ENCODE measurements around the gene DNAH10.
A peak's percentile ranks its signal among the peaks of the same experiment; 100 is the strongest.
"Not testable (repeated sequence)": the region's sequence is repeated elsewhere in the genome, so short reads cannot be mapped to it uniquely, and the experiment has no call there.

The DNAH10 gene

GRCh38 chr12:123905319-123905925 is 143.3 kb downstream of the DNAH10 start:
- peak; percentile 18 to 40 for DNase-seq (ENCODE audit: low read depth in 1 of 2, low spot score in 1 of 2)

DNA sequence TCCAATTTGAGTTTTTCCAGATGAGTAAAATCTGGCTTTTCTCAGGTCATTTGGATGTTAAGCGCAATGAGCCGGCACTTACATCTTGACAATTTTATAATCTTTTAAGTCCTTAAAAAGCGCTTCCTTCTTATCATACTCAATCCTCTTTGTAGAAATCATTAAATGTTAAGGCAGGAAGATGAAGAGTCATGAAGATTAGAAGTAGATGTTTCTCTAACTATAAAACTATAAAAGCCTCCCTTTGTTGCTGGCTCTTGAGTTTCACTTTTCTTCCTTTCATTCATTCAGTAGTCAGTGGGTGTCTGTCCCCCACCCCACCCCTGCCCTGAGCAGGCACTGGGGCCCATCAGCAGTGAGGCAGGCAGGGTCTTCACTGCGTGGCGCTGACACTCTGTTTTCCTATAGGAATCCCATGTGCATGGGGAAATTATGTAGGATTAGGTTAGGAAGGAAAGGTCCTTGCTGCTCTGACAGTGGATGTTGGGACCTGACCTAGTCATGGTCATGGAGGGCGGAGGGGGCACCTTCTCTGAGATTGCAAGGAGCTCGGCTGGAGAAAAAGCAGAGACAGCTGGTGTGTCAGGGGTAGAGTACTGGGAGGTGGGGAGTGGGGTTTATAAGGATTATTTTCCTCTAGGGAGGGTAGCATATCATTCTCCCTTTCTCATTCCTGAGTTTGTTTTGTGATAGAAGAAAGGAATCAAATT is 144.8 kb downstream of the DNAH10 start:
- DNase-seq (ENCODE audit: low read depth in 1 of 2, low spot score in 1 of 2): no peak

- no peak for DNase-seq (ENCODE audit: low read depth in 1 of 2, low spot score in 1 of 2)
Observed at GRCh38 chr12:123907726-123908476, 145.8 kb downstream of the DNAH10 start.

DNA sequence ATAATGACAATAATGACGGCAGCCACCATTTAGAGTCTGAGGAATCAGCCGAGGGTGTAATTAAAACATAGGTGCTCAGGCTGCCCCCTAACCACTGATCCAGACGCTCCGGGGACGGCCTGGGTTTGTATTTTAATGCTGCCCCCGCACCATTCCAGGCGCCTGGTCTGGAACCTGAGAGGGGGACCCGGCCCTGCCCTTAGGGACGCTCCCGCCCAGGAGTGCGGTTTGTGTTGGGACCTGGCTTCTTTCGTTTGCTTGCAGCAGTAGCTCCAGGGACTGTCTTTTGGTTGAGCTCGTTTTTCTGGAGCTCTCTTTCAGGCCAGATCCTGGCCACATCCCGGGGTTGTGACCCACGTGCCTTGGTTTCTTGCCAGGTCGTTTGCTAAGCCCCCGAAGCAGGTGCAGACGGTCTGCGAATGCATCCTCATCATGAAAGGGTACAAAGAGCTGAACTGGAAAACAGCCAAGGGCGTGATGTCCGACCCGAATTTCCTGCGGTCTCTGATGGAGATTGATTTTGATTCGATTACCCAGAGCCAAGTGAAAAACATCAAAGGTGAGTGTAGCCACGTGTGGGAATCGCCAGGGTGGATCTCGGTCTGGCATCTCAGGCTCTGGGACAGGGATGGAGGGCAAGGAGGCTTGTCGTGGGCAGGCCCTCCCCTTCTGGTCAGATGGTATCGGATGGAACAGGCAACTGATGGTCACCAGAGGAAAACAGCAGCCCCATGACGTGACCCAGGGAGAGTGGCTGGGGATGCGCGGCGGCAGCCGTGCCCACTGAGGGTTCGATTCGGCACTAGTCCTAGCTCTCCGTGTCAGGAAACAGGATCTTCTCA is 147.0 kb downstream of the DNAH10 start:
- no peak for DNase-seq (ENCODE audit: low read depth in 1 of 2, low spot score in 1 of 2)

DNA sequence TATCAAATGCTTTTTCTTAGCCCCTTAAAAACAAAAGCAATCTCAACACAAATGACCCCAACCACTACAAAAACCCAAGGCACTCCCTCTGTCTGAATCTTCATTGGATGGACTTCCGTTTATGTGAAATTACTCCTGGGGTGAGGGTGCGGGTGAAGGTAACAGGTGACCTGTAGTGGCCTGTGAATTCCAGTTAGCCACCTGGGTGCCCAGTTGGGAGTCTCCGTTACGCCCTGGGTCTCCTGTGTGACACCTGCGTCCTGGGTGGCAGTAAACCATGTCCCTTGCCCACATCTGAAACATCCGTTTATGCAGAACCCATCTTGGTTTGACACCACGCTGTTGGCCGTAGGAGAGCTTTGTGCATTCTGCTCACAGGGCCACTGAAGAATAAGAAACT is 148.0 kb downstream of the DNAH10 start:
- DNase-seq (ENCODE audit: low read depth in 1 of 2, low spot score in 1 of 2): no peak

- DNase-seq (ENCODE audit: low read depth in 1 of 2, low spot score in 1 of 2): no peak
Observed at GRCh38 chr12:123910761-123911193, 148.7 kb downstream of the DNAH10 start.

GRCh38 chr12:123911672-123912409 is 149.7 kb downstream of the DNAH10 start:
- DNase-seq (ENCODE audit: low read depth in 1 of 2, low spot score in 1 of 2): not testable (repeated sequence)

DNA sequence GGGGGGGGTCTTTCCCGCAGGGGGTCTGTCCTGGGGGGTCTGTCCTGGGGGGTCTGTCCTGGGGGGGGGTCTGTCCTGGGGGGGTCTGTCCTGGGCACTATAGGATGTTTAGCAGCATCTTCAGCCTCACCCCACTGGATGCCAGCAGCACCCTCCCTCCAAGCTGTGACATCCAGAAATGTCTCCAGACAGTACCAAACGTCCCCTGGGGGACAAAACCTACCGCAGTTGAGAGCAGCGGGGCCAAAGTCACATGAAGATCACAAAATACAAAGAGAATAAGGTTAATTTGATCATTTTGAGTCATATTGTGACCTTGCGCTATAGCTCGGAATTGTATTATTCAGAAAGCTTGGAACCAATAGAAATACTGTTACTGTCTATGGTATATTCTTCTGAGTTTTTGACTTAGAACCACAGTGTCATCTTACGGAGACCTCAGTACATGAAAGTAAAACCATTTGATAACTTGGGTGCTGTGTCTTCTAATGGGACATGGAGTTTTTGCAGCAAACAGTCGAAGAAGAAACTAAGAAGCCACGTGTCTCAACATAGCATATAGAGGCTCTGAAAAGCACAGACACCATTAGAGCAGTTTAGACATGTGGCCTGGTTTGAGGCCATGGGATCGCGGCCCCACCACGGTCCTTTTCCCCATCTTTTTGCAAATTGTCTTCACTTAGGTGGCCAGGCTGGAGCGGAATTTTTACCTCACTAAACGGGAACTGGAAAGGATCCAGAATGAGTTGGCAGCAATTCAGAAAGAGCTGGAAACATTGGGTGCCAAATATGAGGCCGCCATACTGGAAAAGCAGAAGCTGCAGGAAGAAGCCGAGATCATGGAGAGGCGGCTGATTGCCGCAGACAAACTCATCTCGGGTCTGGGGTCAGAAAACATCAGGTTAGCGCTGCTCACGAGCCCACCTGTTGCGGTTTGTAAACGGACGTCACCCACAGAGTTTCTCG is 150.6 kb downstream of the DNAH10 start:
- no peak for DNase-seq (ENCODE audit: low read depth in 1 of 2, low spot score in 1 of 2)

GRCh38 chr12:123914726-123915333 is 152.7 kb downstream of the DNAH10 start:
- no peak for DNase-seq (ENCODE audit: low read depth in 1 of 2, low spot score in 1 of 2)

DNA sequence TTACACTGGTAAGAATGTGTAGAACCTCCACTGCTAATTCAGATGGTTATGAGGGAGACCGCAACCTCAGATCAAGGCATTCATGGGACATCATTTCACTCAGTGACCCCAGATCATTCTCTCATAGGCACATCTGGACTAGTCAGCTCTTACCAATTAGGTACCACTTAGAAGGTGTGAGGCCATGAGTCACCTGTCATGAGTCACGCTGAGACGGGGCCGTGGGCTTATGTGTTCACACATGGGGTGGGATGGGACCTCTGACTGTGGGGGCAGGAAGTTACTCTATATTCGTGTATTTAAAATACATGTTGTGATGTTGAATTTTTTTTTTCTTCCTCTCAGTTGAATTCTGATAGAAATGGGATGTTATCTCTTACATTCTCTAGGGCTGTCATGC is 154.6 kb downstream of the DNAH10 start:
- peak in 1 of 2 donors; percentile 24 for DNase-seq (ENCODE audit: low read depth in 1 of 2, low spot score in 1 of 2)

DNA sequence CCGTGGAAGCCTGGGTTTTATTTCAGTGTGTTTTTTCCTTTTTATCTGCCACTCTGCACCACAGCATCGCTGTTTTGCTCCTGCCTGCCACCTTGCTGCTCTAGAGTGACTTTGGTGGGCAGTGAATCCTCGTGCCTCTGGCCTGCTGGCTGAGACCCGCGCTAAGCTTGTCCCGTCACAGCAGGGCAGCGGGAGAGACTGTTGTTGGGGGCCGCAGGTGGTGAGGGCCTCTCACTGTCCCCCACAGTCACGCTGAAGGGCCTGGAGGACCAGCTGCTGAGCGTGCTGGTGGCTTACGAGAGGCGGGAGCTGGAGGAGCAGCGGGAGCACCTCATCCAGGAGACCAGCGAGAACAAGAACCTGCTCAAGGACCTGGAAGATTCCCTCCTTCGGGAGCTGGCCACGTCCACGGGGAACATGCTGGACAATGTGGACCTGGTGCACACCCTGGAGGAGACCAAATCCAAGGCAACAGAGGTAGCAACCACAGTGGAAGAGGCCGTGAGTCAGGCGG is 155.3 kb downstream of the DNAH10 start:
- DNase-seq (ENCODE audit: low read depth in 1 of 2, low spot score in 1 of 2): no peak

DNA sequence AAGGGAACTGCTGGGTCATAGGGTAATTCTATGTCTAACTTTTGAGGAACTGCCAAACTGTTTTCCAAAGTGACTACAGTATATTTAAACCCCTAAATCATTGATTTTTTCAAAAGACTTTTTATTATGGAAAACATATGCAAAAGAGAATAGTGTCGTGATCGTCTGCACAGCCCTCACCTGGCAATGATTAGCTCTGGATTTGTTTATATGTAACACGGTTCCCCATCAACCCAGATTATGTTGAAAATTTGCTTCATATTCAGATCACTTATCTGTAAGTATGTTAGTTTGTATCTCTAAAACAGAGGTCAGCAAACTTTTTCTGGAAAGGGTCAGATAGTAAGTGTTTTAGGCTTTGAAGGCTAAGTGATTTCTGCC is 157.9 kb downstream of the DNAH10 start:
- no peak for DNase-seq (ENCODE audit: low read depth in 1 of 2, low spot score in 1 of 2)

DNA sequence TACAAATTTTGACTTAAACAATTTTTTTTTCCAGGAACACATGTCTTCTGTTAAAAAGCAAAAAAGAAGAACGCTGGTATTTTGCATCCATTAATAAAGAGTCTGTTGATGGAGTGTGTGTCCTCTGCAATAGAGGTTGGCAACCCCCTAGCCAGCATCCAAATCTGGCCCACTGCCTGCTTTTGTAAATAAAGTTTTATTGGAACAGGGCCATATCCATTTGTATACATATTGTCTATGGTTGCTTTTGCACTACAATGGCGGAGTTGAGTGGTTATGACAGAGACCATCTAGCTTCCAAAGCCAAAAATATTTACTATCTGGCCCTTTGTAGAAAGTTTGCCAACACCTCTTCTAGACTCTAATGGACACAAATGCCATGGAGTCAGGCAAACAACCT is 160.9 kb downstream of the DNAH10 start:
- no peak for DNase-seq (ENCODE audit: low read depth in 1 of 2, low spot score in 1 of 2)

- DNase-seq (ENCODE audit: low read depth in 1 of 2, low spot score in 1 of 2): no peak
Observed at GRCh38 chr12:123923927-123924326, 161.8 kb downstream of the DNAH10 start.

- DNase-seq (ENCODE audit: low read depth in 1 of 2, low spot score in 1 of 2): no peak
Observed at GRCh38 chr12:123924539-123924938, 162.4 kb downstream of the DNAH10 start.

DNA sequence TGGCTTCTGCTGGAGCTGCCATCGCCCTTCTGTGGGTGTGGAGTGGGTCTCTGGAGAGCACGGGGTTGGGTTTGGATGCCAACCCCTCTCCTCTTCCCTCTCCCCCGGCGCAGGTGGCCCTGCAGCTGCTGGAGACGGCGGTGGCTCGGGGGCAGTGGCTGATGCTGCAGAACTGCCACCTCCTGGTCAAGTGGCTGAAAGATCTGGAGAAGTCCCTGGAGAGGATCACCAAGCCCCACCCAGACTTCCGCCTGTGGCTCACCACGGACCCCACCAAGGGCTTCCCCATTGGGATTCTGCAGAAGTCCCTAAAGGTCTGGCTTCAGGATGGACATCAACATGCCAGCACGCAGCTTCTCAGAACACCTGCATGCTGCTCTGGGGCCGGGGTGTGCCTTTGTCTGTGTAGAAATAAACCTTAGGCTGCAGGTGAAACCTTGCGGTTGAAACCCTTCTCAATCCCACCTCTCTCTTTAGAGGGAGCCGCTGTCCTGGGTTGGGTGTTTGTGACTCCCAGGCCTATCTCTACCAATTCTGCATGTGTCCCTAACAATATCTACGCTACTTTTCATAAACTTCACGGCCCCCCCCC is 166.3 kb downstream of the DNAH10 start:
- no peak for DNase-seq (ENCODE audit: low read depth in 1 of 2, low spot score in 1 of 2)

DNA sequence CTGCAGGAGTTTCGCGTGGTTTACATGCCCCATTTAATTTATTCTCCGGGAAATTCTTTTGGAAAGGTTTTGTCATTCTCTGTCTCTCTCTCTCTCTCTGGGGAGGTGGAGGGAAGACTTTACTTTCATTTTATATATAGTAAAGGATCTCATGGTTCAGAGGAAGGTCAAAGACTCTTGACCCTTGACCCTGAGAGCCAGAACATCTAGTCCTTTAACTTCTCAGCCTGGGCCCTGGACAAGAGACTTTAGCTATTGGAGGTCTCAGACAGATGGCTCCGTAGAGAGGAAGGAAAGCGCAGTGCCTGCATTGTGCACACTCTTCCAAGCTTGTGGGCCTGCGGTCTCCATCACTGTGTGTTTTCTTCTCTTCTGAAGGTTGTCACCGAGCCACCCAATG is 166.8 kb downstream of the DNAH10 start:
- DNase-seq (ENCODE audit: low read depth in 1 of 2, low spot score in 1 of 2): no peak

GRCh38 chr12:123929946-123930583 is 168.0 kb downstream of the DNAH10 start:
- no peak for DNase-seq (ENCODE audit: low read depth in 1 of 2, low spot score in 1 of 2)
